Activated CD4-positive, alpha-beta T cell treated with anti-CD3 and anti-CD28 coated beads, Interleukin-2, amount 10 ng/mL, durations not matched to agents 24 days and 14 days (primary cell): ENCODE data around the gene INSYN2B. TPM values are rescaled to one million over a fixed set of nuclear protein-coding genes. Genes with fewer than 3 reads are reported as not detected.

Experiments
- DNase-seq: peaks from one replicate; pipeline ENCODE4 v3.0.0; 2022
- H3K27ac Mint-ChIP-seq: one replicate; pipeline ENCODE4 v1.8.0; 2022; ENCODE audit warnings: mild to moderate bottlenecking, mixed read lengths
- H3K27me3 Mint-ChIP-seq: one replicate; pipeline ENCODE4 v1.8.0; 2022; ENCODE audit warnings: mixed read lengths
- H3K36me3 Mint-ChIP-seq: one replicate; pipeline ENCODE4 v1.8.0; 2022; ENCODE audit warnings: low read depth, mild to moderate bottlenecking, mixed read lengths
- H3K4me1 Mint-ChIP-seq: one replicate; pipeline ENCODE4 v1.8.0; 2021; ENCODE audit warnings: mixed read lengths
- H3K4me3 Mint-ChIP-seq: one replicate; pipeline ENCODE4 v1.8.0; 2022; ENCODE audit warnings: mild to moderate bottlenecking, moderate library complexity, mixed read lengths
- H3K9me3 Mint-ChIP-seq: one replicate; pipeline ENCODE4 v1.8.0; 2021; ENCODE audit warnings: mixed read lengths
- intact Hi-C: fragments of 100-400 bp; cut with micrococcal nuclease; formaldehyde crosslinking; loops from one replicate; pipeline ENCODE4 v1.15.1; 2023
- total RNA-seq: library from RNA; stranded (reverse); gene quantifications from 2 replicates; pipeline ENCODE4 v1.2.3, GENCODE V29; 2022

The INSYN2B gene
- total RNA-seq, 1 donor from 2014 or later = not detected

DNA sequence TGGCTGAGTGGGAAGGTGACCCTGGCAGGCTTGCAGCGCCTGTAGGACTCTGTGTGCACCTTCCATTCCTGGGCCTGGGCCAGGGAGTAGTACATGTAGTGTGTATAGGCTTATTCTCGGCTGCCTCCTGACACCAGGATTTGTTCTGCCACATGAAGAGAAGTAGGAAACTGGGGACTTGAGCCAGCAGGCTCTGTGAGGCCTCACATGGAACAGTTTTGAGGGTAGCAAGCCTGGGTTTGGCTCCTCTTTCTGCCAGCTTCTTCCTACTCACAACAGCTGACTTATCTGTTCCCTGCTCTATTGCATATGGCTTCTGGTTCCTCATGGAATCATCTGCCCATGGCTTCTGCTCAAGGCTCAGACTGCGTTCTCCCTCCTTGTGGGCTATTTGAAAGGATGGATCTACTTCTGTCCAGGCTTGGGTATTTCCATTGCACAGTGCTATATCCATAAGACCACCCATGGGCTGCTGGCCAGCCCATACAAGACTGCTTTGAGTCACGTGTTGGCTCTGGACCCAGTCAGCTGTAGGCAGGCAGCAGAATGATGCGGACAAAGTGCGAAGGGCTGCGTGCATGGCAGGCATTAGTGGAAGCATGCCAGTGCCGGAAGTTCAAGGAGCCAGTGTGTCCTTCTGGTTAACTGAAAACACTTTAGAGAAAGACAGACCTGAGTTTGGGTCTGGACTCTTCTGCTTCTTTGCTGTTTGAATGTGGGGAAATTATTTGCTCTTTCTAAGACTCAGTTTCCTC is 11.0 kb upstream of the INSYN2B start:
- Mint-ChIP-seq H3K27me3 (no peaks in the 10 kb centered on the region), H3K36me3 (peaks cover 46% of the 10 kb centered on the region), H3K9me3 (no peaks in the 10 kb centered on the region), H3K27ac (no peak overlapping the region), H3K4me3 (no peak overlapping the region), H3K4me1 (no peaks in the 10 kb centered on the region)
- DNase-seq = no peak
- intact Hi-C loops = no loop called here

- DNase-seq = no peak
- peaks cover 44% of the 10 kb centered on the region for H3K36me3 Mint-ChIP-seq
- intact Hi-C loops = loop anchor here (10.0 kb wide), 1 partner anchor 285 kb away; no protein-coding TSS in a partner anchor
Measured at GRCh38 chr5:169989365-169989764, 9.1 kb upstream of the INSYN2B start.

GRCh38 chr5:169988947-169989346 is 8.7 kb upstream of the INSYN2B start:
- Mint-ChIP-seq H3K4me1 (no peaks in the 10 kb centered on the region), H3K27ac (no peak overlapping the region), H3K9me3 (no peaks in the 10 kb centered on the region), H3K27me3 (no peaks in the 10 kb centered on the region), H3K4me3 (no peak overlapping the region), H3K36me3 (peaks cover 45% of the 10 kb centered on the region)
- intact Hi-C loops = loop anchor here (10.0 kb wide), 1 partner anchor 284 kb away; no protein-coding TSS in a partner anchor
- no peak for DNase-seq

More at GRCh38 chr5:169989365-169989764, 9.1 kb upstream of the INSYN2B start:
- H3K4me1 Mint-ChIP-seq = no peaks in the 10 kb centered on the region
- H3K27me3 Mint-ChIP-seq = no peaks in the 10 kb centered on the region
- H3K27ac Mint-ChIP-seq = no peak overlapping the region
- no peaks in the 10 kb centered on the region for H3K9me3 Mint-ChIP-seq
- H3K4me3 Mint-ChIP-seq = no peak overlapping the region

DNA sequence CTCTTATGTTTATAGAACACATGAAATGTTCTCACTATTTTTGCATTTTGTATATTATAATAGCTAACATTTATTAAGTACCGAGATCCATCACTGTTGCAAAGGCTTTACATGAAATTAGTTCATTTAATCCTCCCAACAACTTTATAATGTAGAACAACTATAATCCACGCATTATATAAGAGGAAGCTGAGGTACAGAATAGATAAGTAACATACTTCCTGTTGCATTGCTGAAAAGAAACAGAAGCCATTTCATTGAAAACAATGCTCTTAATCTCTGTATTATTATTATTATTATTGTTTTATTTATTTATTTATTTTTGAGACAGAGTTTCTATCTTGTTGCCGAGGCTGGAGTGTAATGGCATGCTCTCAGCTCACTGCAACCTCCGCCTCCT is 7.9 kb upstream of the INSYN2B start:
- H3K9me3 Mint-ChIP-seq = no peaks in the 10 kb centered on the region
- no peak for DNase-seq

DNA sequence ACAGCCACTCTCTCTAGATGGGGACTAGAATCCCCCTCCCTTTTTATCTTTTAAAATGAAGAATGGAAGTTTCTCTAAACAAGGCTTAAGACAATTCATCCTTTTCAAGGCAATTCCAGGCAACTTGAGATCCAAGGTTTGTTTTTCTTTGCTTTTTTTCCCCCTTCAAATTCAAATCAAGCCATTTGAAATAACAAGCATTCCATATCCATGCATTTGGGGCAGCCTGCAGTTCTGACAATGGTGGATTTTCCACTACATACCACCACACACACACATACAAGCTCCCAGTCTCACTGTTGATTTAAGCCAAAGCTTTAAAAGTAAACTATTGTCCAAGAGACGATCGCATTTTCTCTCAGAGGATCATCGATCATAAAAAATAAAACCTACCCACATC is 424 bp downstream of the INSYN2B start:
- intact Hi-C loops = loop anchor here (10.0 kb wide), 1 partner anchor 275 kb away; no protein-coding TSS in a partner anchor
- no peaks in the 10 kb centered on the region for H3K4me1 Mint-ChIP-seq
- H3K9me3 Mint-ChIP-seq = no peaks in the 10 kb centered on the region
- DNase-seq = no peak
- H3K36me3 Mint-ChIP-seq = peaks cover 26% of the 10 kb centered on the region
- no peak overlapping the region for H3K4me3 Mint-ChIP-seq
- no peak overlapping the region for H3K27ac Mint-ChIP-seq
- no peaks in the 10 kb centered on the region for H3K27me3 Mint-ChIP-seq

More for the DNA sequence above, 7.9 kb upstream of the INSYN2B start:
- H3K27me3 Mint-ChIP-seq = no peaks in the 10 kb centered on the region
- H3K36me3 Mint-ChIP-seq = peaks cover 50% of the 10 kb centered on the region
- H3K4me1 Mint-ChIP-seq = no peaks in the 10 kb centered on the region
- H3K27ac Mint-ChIP-seq = no peak overlapping the region
- H3K4me3 Mint-ChIP-seq = no peak overlapping the region
- intact Hi-C loops = loop anchor here (10.0 kb wide), 1 partner anchor 283 kb away; no protein-coding TSS in a partner anchor

DNA sequence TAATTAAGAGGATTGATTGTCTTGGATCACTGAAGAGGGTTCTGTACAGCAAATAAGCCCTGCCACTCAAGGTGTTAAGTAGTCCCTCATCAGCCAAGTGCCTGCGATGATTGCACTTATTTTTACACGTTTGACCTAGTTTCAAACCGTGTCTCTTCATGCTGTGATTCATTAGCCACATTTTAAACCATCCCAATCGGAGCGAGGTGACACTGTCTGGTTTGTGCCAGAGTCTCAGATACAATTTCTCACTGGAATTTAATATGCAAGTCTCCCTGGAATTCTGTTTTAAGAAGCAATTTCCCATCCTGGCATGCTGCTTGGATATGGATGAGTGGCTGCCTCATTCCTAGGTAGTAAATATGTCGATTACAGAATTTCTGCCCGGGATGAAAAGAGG is 1.6 kb downstream of the INSYN2B start:
- no peaks in the 10 kb centered on the region for H3K27me3 Mint-ChIP-seq
- intact Hi-C loops = no loop called here

DNA sequence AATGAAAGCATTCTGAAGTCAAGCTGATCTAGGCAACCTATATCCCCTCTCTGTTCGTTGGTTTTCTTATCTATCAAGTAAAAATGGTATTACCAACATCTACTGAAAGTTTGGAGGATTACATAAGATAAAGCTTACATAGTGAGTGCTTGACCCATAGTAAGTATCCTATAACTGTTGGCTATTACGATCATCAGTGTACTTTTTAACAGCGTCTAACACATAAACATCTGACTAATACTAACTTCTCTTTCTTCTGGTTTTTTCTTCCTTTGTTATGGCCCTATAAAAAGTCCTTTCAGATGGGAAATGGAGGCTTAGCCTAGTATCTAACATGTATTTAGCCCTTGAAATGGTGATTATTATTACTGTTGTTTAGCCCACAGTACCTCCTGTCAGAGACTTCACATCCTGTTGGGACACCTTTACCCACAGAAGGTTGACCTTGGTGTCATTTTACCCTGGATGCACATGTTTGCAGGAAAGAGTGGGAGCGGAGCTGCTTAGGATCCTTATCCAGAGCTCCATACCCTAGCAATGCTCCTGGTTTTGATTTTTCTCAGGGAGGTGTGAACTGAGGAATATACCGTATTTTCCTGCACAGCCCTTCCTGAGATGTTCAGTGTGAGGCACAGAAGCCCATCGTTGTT is 6.0 kb downstream of the INSYN2B start:
- intact Hi-C loops = no loop called here
- H3K4me1 Mint-ChIP-seq = peaks cover 7% of the 10 kb centered on the region
- H3K27me3 Mint-ChIP-seq = no peaks in the 10 kb centered on the region
- peaks cover 11% of the 10 kb centered on the region for H3K36me3 Mint-ChIP-seq
- no peak for DNase-seq
- H3K9me3 Mint-ChIP-seq = no peaks in the 10 kb centered on the region
- H3K4me3 Mint-ChIP-seq = no peak overlapping the region
- no peak overlapping the region for H3K27ac Mint-ChIP-seq

More for the DNA sequence above, 1.6 kb downstream of the INSYN2B start:
- Mint-ChIP-seq H3K4me3 (no peak overlapping the region), H3K27ac (no peak overlapping the region), H3K36me3 (peaks cover 19% of the 10 kb centered on the region), H3K4me1 (no peaks in the 10 kb centered on the region), H3K9me3 (no peaks in the 10 kb centered on the region)
- no peak for DNase-seq

DNA sequence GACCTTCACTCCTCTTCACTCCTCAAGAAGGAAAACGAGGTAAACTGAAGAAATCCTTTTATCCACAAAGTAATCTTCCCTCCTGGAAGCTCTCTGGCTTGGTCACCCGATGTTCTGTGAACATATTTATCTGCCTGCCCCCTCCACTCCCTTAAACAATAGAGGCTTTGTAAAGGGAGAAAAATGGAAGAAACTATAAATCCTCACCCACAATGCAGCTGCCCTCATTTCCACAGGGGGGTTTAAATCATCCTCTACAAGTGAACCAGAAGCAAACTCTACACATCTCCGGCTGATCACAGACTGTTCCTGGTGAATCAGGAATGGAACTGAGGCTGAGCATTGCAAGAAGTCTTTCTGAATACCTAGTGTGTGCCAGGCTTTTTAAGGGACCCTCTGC is 7.2 kb downstream of the INSYN2B start:
- H3K4me3 Mint-ChIP-seq = no peak overlapping the region
- intact Hi-C loops = no loop called here
- H3K27ac Mint-ChIP-seq = no peak overlapping the region
- no peaks in the 10 kb centered on the region for H3K9me3 Mint-ChIP-seq
- H3K27me3 Mint-ChIP-seq = no peaks in the 10 kb centered on the region
- no peak for DNase-seq
- H3K4me1 Mint-ChIP-seq = peaks cover 7% of the 10 kb centered on the region
- peaks cover 11% of the 10 kb centered on the region for H3K36me3 Mint-ChIP-seq

DNA sequence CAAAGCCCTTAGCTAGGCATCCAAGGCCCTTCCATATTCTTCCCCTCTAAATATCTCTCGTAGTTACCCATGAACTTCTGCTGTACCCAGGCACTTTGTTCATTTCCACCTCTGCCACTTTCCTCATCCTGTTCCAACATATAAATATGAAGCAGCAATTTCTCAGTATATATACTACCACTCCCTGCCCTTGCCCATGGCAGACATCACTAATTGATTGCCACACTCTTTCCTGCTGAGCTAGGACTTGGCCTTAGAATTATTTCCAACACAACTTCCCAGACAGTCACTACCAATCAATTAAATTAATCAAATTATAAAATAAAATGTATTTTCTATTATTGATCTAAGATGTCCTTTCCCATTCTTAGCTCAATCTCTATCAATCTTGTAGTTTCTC is 8.5 kb downstream of the INSYN2B start:
- Mint-ChIP-seq H3K27me3 (no peaks in the 10 kb centered on the region), H3K4me3 (no peak overlapping the region), H3K4me1 (peaks cover 7% of the 10 kb centered on the region), H3K9me3 (no peaks in the 10 kb centered on the region), H3K36me3 (peaks cover 13% of the 10 kb centered on the region), H3K27ac (no peak overlapping the region)
- no peak for DNase-seq
- intact Hi-C loops = no loop called here

DNA sequence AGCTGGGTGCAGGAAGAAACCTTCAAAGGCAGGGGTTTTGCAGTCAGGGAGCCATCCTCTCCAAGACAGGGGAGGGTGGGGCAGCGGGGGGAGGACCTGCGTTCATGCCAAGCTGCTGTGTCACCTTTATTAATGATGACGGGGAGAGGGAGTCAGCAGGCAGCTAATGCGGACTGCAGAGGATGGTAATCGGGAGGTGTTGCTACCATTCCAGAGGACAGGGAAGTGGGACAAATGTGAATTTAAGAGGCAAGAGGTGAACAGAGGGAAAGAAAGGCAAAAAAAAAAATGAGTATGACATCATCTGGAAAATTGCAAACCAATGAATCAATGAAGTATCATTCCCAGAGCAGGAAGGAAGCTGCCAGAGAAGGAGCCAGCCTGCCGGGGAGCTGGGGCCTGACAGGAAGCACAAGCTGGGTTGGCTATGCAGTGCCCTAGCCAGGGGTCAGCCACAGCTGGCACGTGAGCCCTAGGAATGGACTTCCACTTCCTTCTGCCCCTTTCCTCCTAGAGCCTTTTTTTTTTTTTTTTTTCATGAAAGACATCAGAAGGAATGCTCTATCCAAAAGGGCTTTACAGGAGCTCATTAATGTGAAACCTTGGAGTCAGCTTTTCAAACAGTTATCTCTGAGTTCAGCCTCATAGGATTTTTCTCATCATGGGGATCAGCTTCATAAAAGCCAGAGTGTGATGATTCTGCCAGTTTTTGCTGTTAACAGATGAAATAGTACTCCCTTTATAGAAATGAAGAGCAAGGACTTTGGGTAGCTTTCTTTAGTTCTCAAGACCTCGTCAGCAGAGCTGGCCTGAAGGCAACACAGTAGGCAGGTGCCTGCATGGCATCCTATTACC is 9.2 kb downstream of the INSYN2B start:
- Mint-ChIP-seq H3K27ac (no peak overlapping the region), H3K9me3 (no peaks in the 10 kb centered on the region), H3K27me3 (no peaks in the 10 kb centered on the region), H3K4me1 (peaks cover 7% of the 10 kb centered on the region), H3K4me3 (no peak overlapping the region), H3K36me3 (peaks cover 13% of the 10 kb centered on the region)
- intact Hi-C loops = no loop called here
- no peak for DNase-seq

- Mint-ChIP-seq H3K27ac (no peak overlapping the region), H3K36me3 (peaks cover 11% of the 10 kb centered on the region), H3K4me1 (peaks cover 8% of the 10 kb centered on the region), H3K4me3 (no peak overlapping the region), H3K27me3 (no peaks in the 10 kb centered on the region), H3K9me3 (no peaks in the 10 kb centered on the region)
- DNase-seq = no peak
- intact Hi-C loops = no loop called here
Measured at GRCh38 chr5:169970339-169970738, 10.0 kb downstream of the INSYN2B start.

DNA sequence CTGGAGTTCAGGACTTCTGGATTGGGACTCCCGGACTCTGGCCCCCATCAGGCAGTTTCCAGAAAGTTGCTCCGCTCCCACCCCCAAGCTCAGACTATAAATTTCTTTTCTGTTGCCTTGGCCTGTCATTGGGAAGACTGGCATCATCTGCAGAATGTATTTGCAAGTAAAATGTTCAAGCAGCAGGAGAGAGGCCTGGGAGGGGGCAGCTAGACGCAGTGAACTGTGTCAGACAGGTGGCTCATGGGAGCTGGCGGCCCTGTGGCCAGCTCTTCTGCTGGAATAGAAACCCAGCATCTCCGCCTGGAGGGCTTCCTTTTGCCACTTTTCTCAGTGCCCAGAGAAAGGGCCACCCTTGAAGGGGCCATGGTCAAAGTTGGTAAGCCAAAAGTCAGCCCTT is 16.0 kb downstream of the INSYN2B start:
- Mint-ChIP-seq H3K36me3 (peaks cover 3% of the 10 kb centered on the region), H3K4me3 (no peak overlapping the region), H3K4me1 (peaks cover 4% of the 10 kb centered on the region), H3K27me3 (no peaks in the 10 kb centered on the region), H3K27ac (no peak overlapping the region), H3K9me3 (no peaks in the 10 kb centered on the region)
- intact Hi-C loops = no loop called here
- DNase-seq = no peak

GRCh38 chr5:169960659-169961058 is 19.6 kb downstream of the INSYN2B start:
- Mint-ChIP-seq H3K36me3 (no peaks in the 10 kb centered on the region), H3K27ac (no peak overlapping the region), H3K9me3 (no peaks in the 10 kb centered on the region), H3K27me3 (no peaks in the 10 kb centered on the region), H3K4me1 (peaks cover 3% of the 10 kb centered on the region), H3K4me3 (no peak overlapping the region)
- intact Hi-C loops = no loop called here
- DNase-seq = no peak

DNA sequence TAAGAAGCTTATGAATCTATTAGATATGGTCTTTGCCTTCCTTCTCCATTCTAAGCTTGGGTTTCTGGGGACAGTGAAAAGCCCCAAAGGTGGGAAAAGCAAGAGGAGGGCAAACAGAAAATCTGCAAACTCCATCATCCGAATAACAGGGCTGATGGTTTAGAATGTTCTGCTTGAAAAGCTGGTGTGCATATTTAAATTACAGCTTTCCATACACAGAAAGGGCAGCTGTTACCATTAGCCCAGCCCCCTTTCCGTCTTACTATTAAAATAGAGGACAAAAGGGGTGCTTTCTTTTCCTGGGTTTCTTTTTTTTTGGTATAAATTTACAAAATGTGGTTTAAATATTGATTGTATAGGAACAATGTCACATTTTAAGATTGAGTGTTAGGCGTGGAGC is 22.0 kb downstream of the INSYN2B start:
- Mint-ChIP-seq H3K36me3 (peaks cover 8% of the 10 kb centered on the region), H3K27me3 (no peaks in the 10 kb centered on the region), H3K27ac (no peak overlapping the region)

More for the DNA sequence above, 22.0 kb downstream of the INSYN2B start:
- DNase-seq = no peak
- Mint-ChIP-seq H3K4me3 (no peak overlapping the region), H3K9me3 (no peaks in the 10 kb centered on the region), H3K4me1 (no peaks in the 10 kb centered on the region)
- intact Hi-C loops = no loop called here
